Stimulated activated CD4-positive, alpha-beta T cell treated with anti-CD3 and anti-CD28 coated beads, Interleukin-15, amount 100 ng/mL, for 24 hours (primary cell): ENCODE data around the gene OR2V2.
"Not testable (repeated sequence)": the region's sequence is repeated elsewhere in the genome, so short reads cannot be mapped to it uniquely, and the experiment has no call there.

Experiments
- DNase-seq: peaks from one replicate; pipeline ENCODE4 v3.0.0-alpha.2; 2020

The OR2V2 gene

GRCh38 chr5:181146927-181147636 is at the start of gene OR2V2:
TSS of gene OR2V2 (plus strand) at chr5:181147586. CDS start at chr5:181154943, 7,357 bp downstream.
- not testable (repeated sequence) for DNase-seq

GRCh38 chr5:181097759-181098491 is 49.5 kb upstream of the OR2V2 start:
- not testable (repeated sequence) for DNase-seq

GRCh38 chr5:181098762-181099601 is 48.4 kb upstream of the OR2V2 start:
- DNase-seq = no peak

GRCh38 chr5:181099602-181100086 is 47.7 kb upstream of the OR2V2 start:
- no peak for DNase-seq

- peak; percentile 20 for DNase-seq
Observed at GRCh38 chr5:181100121-181100875, 47.1 kb upstream of the OR2V2 start.

- DNase-seq = not testable (repeated sequence)
Observed at GRCh38 chr5:181101030-181101641, 46.2 kb upstream of the OR2V2 start.

GRCh38 chr5:181101930-181102674 is 45.3 kb upstream of the OR2V2 start:
- not testable (repeated sequence) for DNase-seq

- not testable (repeated sequence) for DNase-seq
Observed at GRCh38 chr5:181104259-181104568, 43.2 kb upstream of the OR2V2 start.

- not testable (repeated sequence) for DNase-seq
Observed at GRCh38 chr5:181104606-181105390, 42.6 kb upstream of the OR2V2 start.

- no peak for DNase-seq
Observed at GRCh38 chr5:181105391-181106025, 41.9 kb upstream of the OR2V2 start.

GRCh38 chr5:181107699-181108098 is 39.7 kb upstream of the OR2V2 start:
- no peak for DNase-seq

- no peak for DNase-seq
Observed at GRCh38 chr5:181108578-181109165, 38.7 kb upstream of the OR2V2 start.

- no peak for DNase-seq
Observed at GRCh38 chr5:181109489-181110013, 37.8 kb upstream of the OR2V2 start.

- DNase-seq = no peak
Observed at GRCh38 chr5:181111010-181111409, 36.4 kb upstream of the OR2V2 start.

GRCh38 chr5:181112476-181112875 is 34.9 kb upstream of the OR2V2 start:
- no peak for DNase-seq

- DNase-seq = not testable (repeated sequence)
Observed at GRCh38 chr5:181113572-181113971, 33.8 kb upstream of the OR2V2 start.

GRCh38 chr5:181114284-181114843 is 33.0 kb upstream of the OR2V2 start:
- DNase-seq = no peak

GRCh38 chr5:181114844-181115778 is 32.3 kb upstream of the OR2V2 start:
- no peak for DNase-seq
